GM18502 (cell line): ENCODE measurements around the gene MYBBP1A.

Experiments used
- ATAC-seq: cut with Tn5 transposase; IDR thresholded peaks from one replicate; pipeline ENCODE4 v1.9.1; 2021; ENCODE audit warnings: mild to moderate bottlenecking; ENCODE audit not compliant: unreplicated experiment, poor library complexity

MYBBP1A gene

DNA sequence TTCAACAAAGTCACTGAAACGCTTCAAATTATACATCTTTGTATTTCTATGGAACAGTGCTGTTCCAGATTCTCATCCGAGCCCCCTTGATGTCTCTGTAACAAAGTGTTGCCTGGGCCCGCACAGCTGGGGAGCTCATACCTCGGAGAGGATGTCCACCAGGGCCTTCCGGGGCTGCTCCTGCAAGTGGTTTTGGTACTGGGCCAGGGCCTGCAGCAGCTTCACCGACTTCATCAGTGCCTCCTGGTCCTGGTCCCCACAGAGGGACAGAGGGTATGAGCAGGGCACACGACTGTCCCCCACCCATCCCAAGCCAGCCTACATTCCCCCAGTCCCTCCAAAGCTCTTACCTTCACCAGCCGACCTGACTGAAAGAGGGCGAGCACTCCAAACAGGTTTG, 1.5 kb downstream of the MYBBP1A start:
- ATAC-seq = no peak

DNA sequence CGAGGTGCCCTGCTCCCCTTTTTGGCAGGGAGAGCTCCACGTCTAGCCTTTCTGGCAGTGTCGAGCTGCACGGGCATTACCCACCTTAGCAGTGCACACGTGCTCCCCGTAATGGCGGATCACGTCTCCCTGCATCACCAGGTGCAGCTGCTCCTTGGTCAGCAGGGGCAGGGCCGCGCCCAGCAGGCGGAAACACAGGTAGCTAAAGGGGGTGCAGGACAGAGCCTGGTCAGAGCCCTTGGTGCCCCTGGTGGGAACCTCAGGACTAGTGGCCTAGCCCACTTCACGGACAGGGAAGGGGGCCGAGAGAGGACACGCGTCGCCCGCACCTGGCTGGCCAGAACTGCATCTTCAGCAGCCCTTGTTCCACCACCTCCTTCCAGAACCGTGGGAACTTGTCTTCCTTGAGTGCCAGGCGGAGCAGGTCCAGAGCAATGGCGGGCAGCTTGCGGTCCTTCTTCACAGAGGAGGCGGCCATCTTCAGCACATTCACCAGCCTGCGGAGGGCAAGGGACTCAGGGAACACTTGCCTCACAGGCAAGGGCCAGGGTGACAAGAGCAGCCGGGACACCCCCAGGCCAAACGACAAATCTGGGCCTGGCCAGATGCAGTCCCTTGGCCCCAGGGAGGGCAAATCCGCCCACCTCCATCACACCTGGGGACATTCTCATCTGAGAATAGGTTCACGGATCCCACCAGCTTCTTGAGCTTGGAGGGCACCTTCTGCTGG, 3.2 kb downstream of the MYBBP1A start:
- no peak for ATAC-seq

DNA sequence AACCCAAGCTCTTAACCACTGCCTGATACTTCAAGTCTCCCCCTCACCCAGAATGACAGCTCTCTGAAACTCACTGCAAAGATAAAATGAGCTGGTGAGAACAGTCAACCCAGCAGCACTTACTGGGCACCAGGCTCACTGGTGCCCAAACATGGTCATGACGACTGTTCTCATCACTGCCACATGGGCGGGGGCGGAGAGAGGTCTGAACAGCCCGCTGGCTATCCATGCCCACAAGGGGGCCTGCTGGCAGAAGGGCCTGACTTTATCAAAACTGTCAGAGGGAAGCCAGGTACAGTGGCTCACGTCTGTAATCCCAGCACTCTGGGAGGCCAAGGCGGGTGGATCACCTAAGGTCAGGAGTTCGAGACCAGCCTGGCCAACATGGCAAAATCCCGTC, 4.0 kb downstream of the MYBBP1A start:
- no peak for ATAC-seq

DNA sequence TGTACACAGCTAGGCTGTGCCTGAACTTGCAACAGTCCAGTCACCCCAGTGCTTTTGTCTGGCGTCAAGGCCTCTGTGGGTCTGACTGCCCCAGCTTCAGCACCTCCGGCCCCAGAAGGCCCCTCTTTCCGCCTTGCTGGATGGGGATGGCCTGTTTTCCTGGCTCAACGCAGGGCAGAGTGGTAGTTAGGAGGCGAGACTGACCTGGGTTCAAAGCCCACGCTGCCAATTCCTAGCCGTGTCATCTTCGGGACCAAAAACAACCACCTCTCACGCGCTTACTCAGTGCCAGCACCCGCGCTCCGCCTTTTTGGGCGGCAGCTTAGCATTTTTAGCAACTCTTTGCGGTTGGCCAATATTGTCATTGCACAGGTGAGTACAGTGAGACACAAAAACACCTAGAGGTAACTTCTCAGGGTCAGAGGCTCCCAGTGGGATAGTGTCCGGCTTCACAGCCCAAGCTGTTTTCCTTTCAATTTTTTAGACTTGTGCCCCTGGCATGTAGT, 4.6 kb downstream of the MYBBP1A start:
- no peak for ATAC-seq

DNA sequence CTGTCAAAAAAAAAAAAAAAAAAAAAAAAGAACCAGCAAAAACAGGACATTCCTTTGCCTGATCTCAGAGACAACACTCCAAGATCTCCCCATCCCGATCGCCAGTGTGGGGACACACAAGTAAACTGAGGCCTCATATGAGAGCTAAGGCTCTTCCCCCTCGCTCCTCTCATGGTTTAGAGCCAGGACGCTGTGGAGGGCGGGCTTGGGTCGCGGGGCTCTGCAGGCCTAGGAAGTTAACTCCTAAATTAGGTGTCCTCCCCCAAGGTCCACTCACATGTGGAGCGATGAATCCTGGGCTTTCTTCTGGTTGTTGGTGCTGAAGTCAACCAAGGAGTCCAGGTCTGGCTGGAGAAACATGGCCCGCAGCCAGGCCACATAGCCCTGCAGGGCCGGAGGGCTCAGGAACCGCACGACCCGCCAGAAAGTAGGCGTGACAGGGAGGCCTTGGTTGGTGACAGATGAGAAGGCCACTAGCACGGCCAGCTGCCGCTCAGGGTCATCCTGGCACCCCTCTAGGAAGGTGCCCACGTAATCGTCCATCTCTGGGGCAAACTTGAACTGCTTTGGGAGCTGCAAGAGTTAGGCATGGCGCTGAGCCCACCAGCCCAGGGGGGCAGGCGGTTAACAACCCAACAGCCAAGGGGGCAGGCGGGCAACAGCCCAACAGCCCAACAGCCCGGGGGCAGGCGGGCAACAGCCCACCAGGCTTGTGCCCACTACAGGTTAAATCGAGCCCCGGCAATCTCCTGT, 5.2 kb downstream of the MYBBP1A start:
- ATAC-seq = no peak

DNA sequence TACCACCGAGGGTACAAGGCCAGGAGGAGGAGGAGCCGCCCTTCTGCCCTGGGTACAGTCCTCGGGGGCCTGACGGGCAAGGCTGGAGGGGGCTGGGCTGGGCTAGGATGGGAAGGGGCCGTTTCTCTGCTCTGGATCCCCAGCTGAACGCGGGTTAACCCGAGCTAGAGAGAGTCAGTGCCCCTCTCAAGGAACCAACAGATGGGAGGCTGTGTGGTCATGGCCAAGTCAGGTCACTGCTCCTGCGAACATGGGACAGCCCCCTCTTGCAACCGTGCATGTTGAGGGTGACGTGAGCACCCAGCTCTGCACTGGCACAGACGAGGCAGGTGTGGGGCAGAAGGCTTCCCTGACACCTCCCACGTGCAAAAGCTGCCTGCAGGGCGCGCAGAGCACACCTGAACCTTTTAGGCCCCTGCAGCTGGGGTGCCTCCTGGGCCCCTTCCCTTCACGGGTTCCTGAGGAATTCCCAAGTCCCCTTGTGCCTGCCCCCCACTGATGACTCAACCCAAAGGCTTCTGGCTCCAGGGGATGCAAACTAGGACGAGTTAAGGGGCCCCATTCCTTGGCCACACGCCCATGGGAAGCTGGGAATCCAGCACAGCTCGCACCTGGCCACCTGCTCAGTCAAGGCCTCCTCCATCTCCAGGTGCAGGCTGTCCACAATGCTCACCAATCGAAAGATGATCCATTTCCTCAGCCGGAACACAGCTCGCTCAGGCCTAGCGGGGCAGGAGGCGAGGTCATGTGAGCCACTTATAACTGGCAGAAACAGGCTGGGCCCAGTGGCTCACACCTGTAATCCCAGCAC, 6.3 kb downstream of the MYBBP1A start:
- no peak for ATAC-seq

DNA sequence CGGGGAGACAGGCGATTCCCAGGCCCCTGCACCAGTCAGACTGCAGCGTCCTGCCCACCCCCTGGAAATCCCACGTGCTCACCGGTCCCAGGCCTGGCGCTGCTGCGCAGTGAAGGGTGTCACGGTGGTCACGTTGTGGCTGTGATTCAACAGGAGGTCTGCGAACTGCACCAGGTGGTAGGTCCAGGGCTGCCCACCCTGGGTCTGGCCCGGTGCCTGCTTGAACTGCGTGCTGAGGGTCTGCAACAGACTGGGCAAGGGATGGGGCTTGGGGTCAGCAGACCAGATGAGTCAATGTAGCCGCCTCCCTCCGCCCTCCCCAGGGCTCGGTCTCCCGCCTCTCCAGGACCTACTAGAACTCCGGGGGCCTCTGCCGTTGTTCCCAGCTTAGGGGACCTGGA, 7.1 kb downstream of the MYBBP1A start:
- ATAC-seq = no peak

DNA sequence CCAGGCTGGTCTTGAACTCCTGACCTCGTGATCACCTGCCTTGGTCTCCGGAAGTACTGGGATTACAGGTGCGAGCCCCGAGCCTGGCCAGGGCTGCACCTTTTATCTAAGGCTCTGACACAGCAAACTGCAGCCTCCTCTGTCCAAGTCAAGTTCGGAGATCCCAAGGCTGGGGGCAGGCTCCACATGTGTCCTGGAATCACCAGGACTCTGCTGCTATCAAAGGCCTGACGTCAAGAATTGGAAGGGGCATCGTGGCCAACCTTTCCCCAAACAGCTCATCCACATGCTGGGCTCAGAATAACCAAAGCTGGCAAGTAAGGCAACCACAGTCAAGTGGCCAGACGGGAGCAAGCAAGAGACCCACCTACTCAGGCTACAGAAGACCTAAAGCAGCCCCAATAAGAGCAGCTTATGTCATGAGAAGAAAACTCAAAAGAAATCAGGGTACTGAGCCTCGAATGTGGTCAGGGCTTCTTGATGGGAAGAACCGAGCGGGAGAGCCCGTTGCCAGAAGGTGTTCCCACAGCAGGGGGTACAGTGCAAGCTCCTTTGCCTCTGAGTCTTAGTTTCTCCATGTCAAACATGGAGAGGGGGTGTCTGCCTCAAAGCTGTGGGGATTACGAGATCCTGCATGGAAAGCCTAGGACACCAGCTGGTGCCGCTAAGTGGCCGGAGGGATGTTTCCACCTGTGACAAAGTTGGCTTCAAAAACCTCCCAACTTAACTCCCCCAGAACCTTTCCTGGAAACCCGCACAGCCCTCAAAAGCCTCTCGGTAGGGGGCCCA, 7.9 kb downstream of the MYBBP1A start:
- no peak for ATAC-seq

DNA sequence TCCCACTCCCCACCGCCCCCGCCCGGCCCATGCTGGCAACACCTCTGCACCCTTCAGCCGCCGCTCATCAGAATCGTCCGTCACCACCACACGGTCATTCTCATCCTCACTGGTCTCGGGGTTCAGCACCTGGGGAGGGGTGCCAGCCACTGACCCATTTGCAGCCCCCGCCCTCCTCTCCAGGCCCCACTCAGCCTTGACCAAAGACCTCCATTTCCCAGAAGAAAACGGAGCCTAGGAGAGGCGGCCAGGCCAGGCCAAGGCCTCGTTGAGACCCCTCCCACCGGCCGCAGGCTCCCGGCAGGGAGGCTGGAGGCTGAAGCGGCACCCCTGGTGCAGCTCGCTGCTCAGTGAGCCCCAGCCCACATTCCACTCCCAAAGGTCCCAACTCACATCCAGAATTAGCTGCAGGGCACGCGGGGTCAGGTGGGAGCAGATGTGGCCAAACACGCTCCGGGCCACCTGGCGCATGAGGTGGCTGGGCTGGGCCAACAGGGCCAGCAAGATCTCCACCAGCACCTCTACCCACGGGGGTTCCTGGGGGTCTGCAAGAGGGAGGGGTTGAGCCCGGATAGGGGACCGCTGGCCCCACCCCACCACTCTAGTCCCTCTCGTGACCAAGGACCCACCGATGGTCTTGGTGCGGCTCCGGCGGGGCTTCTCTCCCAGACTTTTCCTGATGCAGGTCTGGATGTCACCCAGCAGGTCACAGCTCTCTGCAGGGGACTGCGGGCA, 9.8 kb downstream of the MYBBP1A start:
- ATAC-seq = no peak

DNA sequence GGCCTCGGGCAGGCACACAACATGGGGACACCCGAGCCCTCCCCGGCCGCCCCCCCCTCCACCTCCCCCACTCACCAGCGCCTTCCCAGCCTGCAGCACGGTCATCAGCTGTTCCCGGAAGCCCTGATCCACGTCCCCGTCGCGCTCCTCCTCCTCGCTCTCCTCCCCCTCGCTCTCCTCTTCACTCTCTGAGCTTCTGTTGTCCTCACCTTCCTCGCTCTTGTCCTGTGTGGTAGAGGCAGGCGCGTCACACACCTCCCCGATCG, 10.3 kb downstream of the MYBBP1A start:
- no peak for ATAC-seq

DNA sequence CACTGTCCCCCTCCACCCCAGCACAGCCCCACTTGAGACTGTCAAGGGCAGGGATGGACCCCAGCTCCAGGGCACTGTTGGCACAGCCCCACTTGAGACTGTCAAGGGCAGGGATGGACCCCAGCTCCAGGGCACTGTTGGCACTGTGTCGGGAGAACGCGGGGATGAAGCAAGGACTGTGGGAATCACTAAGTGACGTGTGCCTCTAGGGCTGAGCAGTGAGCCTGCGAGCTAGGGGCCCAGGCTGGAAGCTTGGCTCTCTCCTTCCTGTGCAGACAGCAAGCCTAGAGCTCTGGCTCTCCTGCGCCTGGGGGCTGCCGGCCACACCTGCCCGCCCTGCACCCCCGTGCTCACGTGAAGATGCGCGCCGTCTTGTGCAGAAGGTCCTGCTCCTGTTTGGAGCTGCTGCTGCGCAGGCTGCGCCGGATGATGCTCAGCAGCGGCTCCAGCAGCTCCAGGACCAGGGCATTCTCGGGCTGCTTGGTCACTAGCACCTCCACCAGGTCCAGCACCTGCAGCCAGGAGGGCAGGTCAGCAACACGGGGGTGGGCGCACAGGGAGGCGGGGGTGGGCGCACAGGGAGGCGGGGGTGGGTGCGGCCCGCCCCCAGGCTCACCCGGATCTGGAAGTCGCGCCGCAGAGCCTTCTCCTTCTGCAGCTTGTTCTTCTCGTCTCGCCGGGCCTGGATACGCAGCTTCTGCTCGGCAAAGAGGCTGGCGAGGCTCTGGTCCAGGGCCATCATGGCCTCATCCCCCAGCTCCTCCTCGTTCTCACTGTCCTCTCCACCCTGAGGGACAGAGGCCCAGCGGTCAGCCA, 10.8 kb downstream of the MYBBP1A start:
- ATAC-seq = no peak

DNA sequence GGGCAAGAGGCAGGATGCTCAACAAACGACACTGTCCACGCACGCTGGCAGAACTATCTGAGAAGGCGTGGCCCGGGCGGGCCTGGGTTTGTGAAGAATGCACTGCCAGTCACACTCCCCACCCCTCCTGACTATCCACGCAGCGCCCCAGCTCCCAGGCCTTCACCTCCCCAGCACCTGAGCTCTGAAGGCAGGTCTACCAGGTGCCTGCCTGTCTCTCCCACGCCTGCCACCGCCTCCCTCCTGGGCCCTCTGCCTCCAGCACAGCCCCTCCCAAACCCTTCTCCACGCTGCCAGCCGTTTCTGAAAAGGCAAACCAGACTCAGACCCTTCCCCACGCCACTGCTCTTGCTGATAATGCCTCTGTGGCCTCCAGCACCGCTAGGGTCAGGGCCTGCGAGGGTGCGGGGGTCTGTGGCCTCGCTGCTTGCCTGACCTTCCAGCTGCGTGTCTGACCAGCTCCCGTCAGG, 11.6 kb downstream of the MYBBP1A start:
- no peak for ATAC-seq

DNA sequence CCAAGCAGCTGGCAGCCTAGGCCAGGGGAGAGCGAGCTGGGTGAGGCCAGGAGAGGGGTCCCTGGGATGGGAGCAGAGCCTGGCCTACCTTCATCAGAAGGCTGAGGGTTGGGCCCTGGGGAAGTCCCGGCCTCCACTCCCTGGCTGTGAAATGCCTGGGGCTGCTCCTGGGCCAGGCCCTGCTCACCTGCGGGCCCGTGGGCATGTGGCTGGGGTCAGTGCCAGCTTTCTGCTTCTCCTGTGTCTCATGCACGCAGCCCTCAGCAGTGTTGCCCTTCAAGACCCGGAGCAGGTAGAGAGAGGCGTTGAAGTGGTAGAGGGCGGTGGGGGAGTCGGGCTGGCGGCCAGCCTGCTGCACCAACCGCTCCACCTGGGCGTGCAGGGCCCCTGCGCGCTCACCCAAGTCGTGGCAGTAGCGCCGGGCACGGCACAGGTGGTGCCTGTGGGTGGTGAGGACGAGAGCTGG, 12.4 kb downstream of the MYBBP1A start:
- no peak for ATAC-seq

DNA sequence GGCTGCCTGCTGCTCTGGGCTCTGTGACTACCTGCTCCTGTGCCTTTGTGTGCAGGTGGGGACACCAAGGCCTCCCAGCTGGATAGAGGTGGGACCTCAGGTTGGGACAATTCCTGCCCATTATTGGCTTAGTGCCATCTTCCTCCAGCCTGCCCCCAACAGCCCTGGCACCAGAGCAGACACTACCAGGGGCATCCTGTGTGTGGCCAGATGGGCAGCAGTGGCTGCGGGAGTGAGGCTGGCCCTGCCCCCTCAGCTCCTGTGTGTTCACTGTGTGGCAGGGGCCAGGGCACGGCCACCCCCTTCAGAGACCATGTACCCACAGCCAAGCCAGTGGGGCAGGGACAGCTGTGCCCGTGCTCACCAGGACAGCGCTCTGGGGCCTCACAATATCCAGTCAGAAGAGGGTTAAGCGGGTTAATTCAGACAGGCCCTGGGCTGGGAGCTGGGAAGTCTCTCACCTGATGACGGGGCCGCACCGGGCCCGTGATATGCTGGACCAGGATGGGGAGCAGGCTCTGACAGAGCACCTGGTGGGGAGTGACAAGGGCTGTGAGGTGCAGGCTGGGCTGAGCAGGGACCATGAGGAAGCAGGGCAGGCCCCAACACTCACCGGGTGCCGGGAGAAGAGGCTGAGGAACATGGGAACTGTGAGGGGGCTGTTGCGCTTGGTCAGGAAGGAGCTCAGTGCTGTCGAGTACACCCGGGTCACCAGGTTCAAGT, 13.0 kb downstream of the MYBBP1A start:
- no peak for ATAC-seq

DNA sequence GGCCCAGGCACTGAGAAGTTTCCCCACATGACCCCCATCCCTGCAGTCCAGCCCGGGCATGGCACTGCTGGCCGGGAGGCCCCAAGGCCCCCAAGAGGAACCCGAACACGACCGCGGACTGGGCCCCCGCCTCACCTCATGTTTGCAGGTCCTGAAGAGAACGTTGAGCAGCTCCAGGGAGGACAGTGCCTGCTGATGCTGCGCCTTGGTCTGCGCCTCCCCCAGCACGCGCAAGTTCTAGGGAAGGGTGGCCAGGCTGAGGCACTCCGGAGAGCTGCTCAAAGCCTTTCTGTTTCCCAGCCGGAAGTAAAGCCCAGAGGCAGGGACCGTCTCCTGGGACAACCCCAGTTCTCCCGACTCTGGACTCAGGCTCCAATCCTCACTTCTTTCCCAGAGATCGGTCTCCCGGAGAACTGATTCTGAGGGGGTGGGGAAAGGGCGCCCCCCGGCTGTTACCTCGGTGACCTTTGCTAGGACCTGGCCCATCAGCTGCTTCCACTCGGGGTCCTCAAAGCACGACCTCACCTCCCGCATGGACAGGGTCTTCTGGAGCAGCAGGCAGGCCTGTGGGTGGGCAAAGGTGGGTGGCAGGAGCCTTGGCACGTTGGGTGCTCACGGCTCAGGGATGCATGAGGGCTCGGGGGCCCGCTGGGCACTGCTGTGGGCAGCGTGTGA, 13.7 kb downstream of the MYBBP1A start:
- no peak for ATAC-seq

DNA sequence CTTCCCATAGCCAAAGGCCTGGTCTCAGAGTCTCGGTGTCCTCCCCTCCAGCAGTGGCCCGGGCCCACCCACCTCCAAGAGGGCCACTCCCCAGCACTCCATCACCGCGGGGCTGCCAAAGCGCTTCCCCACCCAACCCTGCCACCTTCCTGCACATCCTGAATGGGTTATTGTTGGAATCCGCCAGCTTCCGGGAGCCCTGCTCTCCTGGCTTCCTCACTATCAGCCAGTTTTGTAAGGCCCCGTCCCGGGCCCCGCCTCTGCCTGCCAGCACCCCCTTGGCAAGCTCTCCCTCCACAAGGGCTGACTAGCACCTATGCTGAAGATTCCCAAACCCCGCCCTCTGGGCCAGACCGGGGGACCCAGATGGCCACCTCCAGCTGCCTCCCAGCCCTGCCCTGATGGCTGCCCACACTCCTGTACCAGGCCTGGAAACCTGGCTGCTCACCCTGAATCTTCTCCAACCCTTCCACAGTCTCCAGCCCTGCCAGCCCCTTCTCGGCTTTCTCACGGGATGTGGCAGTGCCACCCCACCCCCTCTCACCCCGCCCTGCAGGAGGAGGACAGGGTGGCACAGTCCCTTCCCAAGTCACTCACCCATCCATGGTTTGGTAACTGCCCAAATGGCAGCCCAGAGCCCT, 14.4 kb downstream of the MYBBP1A start:
- no peak for ATAC-seq

DNA sequence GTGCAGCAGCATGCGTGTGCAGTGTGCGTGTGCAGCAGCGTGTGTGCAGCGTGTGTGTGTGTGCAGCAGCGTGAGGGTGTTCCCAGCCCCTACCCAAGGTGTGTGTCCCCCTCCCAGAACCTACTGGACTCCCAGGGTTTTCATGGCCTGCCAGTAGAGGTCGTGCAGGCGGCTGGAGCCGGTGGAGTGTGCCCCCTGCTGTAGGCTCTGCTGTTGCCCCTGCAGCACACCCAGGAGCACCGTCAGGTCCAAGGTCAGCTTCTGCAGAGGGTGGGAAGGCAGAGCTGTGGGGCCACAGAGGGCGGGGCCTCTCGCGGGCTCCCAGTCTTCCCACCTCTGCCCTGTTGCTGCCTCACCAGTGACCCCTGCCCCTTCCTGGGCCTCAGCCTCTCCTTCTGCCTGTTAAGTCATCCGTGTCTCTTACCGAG, 14.9 kb downstream of the MYBBP1A start:
- no peak for ATAC-seq
